ENCODE results near the gene NDFIP2.

- no peak for TF ChIP-seq ZNF70 (CRISPR knock-in tag; IDR thresholded peaks at IDR 0.05)
- TF ChIP-seq ZNF565 (CRISPR knock-in tag; conservative IDR thresholded peaks at IDR 0.05; ENCODE audit: low read depth), result no peak
- TF ChIP-seq ZFP30 (CRISPR knock-in tag; IDR thresholded peaks at IDR 0.05), result no peak
- no peak for TF ChIP-seq ARNTL (CRISPR knock-in tag; IDR thresholded peaks at IDR 0.05; ENCODE audit: borderline replicate concordance, low read depth)
- no peak for TF ChIP-seq BACH2 (CRISPR knock-in tag; IDR thresholded peaks at IDR 0.05; ENCODE audit: borderline replicate concordance)
- TF ChIP-seq ESRRG (CRISPR knock-in tag; IDR thresholded peaks at IDR 0.05), result no peak
- TF ChIP-seq TCF4 (CRISPR knock-in tag; IDR thresholded peaks at IDR 0.05; ENCODE audit: borderline replicate concordance), result no peak
- TF ChIP-seq, protein P1, sequence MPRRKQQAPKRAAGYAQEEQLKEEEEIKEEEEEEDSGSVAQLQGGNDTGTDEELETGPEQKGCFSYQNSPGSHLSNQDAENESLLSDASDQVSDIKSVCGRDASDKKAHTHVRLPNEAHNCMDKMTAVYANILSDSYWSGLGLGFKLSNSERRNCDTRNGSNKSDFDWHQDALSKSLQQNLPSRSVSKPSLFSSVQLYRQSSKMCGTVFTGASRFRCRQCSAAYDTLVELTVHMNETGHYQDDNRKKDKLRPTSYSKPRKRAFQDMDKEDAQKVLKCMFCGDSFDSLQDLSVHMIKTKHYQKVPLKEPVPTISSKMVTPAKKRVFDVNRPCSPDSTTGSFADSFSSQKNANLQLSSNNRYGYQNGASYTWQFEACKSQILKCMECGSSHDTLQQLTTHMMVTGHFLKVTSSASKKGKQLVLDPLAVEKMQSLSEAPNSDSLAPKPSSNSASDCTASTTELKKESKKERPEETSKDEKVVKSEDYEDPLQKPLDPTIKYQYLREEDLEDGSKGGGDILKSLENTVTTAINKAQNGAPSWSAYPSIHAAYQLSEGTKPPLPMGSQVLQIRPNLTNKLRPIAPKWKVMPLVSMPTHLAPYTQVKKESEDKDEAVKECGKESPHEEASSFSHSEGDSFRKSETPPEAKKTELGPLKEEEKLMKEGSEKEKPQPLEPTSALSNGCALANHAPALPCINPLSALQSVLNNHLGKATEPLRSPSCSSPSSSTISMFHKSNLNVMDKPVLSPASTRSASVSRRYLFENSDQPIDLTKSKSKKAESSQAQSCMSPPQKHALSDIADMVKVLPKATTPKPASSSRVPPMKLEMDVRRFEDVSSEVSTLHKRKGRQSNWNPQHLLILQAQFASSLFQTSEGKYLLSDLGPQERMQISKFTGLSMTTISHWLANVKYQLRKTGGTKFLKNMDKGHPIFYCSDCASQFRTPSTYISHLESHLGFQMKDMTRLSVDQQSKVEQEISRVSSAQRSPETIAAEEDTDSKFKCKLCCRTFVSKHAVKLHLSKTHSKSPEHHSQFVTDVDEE (CRISPR knock-in tag; IDR thresholded peaks at IDR 0.05), result no peak
Measured at GRCh38 chr13:79485014-79485811, 4.3 kb downstream of the NDFIP2 start.
